ENCODE data around the gene SLC27A6.
"Not testable (repeated sequence)": the region's sequence is repeated elsewhere in the genome, so short reads cannot be mapped to it uniquely, and the experiment has no call there.

Gene SLC27A6, protein sequence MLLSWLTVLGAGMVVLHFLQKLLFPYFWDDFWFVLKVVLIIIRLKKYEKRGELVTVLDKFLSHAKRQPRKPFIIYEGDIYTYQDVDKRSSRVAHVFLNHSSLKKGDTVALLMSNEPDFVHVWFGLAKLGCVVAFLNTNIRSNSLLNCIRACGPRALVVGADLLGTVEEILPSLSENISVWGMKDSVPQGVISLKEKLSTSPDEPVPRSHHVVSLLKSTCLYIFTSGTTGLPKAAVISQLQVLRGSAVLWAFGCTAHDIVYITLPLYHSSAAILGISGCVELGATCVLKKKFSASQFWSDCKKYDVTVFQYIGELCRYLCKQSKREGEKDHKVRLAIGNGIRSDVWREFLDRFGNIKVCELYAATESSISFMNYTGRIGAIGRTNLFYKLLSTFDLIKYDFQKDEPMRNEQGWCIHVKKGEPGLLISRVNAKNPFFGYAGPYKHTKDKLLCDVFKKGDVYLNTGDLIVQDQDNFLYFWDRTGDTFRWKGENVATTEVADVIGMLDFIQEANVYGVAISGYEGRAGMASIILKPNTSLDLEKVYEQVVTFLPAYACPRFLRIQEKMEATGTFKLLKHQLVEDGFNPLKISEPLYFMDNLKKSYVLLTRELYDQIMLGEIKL

GRCh38 chr5:128965011-128965637 lies at the start of gene SLC27A6:
TSS of gene SLC27A6 (plus strand) at chr5:128965488. CDS start at chr5:128966138, 650 bp downstream.
- no peak for DNase-seq

DNA sequence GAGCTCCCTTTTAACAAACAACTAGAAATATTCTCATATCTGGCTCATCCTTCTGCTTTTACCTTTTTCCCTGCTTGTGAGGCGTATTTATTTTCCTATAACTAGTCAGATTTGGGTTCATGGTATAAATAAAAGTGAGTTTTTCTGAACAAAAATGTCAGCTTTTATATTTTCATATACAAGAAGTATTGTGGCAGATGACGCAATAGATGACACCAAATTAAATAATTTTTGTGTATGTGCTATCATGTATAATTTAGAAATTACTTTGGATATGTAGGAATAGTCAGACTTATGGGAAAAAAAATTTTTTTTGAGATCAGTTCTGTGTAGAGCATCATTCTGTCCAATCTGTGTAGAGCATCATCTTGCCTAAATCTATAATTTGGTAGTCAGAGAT lies 45.7 kb upstream of the SLC27A6 start:
- no peak for DNase-seq

DNA sequence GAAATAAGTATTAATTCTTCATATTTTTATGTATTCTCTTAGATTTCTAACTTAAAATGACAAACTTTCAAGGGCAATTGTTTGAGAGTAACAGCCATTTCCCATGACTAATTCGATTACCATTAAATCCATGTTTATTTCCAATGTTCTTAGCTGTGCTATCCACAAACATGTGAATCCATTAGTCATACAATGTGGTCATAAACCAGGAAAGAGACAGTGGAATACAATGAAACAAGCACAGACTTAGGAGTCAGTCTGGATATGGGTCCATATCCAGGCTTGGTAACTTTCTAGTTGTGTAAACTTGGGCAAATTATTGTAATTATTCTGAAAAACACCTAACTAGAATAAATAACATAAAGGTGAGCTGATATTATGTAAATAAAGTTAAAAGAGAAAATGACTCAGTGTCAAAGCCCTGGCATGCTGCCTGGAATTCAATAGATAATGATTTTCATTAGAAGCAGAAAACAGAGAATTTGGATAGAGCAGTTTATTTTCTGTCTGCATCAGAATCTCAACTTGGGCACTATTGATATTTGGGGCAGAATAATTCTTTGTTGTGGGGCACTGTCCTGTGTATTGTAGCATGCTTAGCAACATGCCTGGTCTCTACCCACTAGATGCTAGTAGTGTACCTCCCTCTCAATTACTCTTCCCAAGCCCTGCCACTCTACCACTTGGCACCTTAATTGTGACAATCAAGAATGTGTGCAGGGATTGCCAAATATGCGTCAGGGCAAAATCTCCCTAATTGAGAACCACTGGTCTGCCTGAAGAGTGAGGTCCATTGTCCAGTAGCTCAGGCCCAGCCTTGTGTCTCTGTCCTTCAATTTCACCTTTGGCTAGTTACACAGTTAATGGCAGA lies 44.7 kb upstream of the SLC27A6 start:
- no peak for DNase-seq

DNA sequence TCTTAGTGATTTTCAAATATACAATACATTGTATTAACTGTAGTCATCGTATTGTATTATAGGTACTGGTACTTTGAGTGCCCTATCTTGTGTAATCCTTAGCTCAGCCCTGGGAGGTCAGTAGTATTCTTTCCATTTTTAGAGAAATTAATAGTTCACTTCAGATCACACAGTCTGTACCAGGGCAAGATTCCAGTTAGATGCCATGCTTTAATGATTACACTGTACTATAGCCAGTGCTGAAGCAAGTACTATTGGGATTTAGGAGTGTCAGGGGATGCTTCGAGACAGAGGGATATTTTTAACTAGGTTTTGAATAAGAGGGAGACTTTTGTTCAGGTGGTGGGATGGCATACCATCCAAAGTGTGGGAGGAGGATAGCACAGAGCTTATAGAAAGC lies 41.0 kb upstream of the SLC27A6 start:
- no peak for DNase-seq

- DNase-seq = no peak
These were observed 39.3 kb upstream of the SLC27A6 start for GRCh38 chr5:128925973-128926372.

DNA sequence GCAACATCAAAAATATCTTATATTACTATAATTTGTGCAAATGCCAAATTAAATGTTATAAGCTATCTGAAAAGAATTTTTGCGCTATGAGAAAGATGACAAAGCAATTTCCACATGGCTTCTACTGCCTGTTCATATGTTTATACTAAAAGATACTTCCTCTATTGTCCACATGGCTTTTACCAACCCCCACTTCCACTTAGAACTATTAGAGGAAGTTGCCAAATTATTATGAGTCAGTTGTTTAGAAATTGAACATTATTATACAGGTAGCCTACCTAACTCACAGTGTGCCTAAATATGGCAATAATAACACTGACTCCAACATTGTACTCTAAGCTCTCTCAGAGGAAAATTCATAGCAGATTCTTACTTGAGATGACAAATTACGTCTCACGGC lies 37.6 kb upstream of the SLC27A6 start:
- no peak for DNase-seq

GRCh38 chr5:128932232-128932631 lies 33.1 kb upstream of the SLC27A6 start:
- DNase-seq = not testable (repeated sequence)

- DNase-seq = not testable (repeated sequence)
These were observed 22.2 kb upstream of the SLC27A6 start for GRCh38 chr5:128943100-128943499.

- DNase-seq = no peak
These were observed 15.3 kb upstream of the SLC27A6 start for GRCh38 chr5:128949847-128950546.

DNA sequence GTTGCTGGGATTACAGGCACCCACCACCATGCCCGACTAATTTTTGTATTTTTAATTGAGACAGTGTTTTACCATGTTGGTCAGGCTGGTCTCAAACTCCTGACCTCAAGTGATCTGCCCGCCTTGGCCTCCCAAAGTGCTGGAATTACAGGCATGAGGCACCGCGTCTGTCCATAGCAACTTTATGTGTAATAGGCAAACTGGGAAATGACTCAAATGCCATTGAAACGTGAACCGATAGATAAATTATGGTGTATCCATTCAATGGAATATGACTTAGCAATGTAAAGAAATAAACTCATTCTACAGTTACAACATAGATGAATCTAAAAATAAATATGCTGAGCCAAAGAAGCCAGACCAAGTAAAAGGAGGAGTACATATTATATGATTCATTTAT lies 14.0 kb upstream of the SLC27A6 start:
- not testable (repeated sequence) for DNase-seq

- no peak for DNase-seq
These were observed 9.1 kb upstream of the SLC27A6 start for GRCh38 chr5:128956164-128956563.

- DNase-seq = no peak
These were observed 3.1 kb upstream of the SLC27A6 start for GRCh38 chr5:128962211-128962610.

DNA sequence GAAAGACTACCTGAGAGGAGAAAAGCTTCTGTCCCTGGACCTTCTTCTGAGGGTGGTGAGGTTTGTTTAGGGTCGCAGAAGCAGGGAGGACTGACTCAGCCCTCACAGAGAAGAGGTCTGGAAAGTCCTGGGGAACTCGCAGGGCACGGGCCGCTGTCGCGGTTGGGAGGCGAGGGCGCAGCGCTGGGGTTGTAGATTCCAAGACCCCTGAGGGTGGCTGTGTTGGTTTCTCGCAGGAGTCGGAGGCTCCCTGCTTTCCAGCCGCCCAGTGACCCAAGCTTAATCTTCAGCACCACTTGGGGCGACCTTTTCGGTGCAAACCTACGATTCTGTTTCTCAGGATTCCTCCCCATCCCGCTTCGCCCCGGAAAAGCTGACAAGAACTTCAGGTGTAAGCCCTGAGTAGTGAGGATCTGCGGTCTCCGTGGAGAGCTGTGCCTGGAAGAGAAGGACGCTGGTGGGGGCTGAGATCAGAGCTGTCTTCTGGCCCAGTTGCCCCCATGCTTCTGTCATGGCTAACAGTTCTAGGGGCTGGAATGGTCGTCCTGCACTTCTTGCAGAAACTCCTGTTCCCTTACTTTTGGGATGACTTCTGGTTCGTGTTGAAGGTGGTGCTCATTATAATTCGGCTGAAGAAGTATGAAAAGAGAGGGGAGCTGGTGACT lies 482 bp downstream of the SLC27A6 start:
- no peak for DNase-seq

GRCh38 chr5:128966375-128966774 lies 1.1 kb downstream of the SLC27A6 start:
- DNase-seq = no peak

DNA sequence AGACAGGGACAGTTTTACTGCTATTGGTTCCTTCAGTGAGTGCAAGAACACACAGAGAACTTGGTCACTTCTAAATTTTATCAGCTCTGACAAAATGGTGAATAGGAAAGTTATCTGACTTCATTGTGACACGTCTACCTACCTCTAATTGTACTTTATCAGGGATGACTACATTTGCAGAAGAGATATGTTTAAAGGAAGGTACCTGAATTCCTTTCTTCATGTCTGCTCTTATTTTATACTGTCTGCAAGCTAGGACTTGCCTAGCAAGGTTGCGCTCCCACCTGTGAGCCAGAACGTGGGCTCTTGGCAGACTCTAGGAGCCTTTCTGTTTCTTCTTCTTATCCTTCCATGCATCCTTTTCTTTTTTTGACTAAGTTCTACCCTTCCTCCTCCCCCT lies 1.6 kb downstream of the SLC27A6 start:
- no peak for DNase-seq

GRCh38 chr5:128973244-128973643 lies 8.0 kb downstream of the SLC27A6 start:
- no peak for DNase-seq

DNA sequence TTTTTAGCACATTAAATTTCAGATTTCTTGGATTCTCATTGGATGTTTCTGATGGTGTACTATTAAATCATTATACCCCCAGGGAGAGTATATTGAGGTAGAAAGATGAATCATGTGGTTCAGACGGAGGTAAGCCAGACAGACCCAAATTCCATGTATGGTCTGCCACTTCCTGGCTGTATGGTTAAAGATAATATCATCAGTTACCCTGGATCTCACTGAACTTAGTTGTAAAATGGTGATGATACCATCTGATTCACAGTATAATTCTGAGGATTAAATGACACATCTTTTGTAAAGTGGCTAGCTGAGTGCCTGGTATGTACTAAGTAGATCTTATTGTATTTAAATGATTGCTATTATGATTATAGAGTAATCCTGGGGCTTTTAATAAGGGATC lies 9.3 kb downstream of the SLC27A6 start:
- DNase-seq = no peak

DNA sequence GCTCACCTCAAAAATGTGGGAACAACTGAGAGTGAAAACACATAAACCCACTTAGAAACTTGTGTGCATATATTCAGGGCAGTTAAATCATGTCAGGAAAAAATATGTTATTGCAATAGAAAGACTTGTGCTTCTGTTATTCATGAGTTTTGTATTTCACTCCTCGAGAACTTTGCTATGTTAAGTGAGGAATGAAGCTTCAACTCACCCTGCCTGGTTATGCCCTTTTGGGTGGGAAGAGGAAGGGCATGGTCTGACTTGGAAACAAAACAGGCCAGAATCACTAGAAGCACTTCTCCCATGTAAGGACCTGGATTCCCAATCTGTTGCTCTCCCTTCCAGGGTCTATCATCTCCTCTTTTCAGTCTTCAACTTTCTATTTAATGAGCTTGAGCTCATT lies 14.5 kb downstream of the SLC27A6 start:
- no peak for DNase-seq

DNA sequence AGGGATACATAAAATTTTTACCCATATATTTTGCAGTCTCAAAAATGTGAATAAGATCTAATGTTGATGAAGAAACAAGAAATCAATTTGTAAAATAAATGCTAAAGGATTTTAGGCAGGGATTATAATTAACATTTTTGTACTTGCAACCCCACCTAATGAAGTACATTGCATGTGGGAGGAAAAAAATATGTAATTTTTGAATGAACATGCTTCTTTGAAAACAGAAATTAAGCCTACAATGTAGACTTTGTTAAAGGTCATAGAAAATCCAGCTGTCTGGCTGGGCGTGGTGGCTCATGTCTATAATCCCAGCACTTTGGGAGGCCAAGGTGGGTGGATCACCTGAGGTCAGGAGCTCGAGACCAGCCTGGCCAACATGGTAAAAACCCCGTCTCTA lies 15.6 kb downstream of the SLC27A6 start:
- DNase-seq = no peak

GRCh38 chr5:128984480-128984879 lies 19.2 kb downstream of the SLC27A6 start:
- DNase-seq = no peak

DNA sequence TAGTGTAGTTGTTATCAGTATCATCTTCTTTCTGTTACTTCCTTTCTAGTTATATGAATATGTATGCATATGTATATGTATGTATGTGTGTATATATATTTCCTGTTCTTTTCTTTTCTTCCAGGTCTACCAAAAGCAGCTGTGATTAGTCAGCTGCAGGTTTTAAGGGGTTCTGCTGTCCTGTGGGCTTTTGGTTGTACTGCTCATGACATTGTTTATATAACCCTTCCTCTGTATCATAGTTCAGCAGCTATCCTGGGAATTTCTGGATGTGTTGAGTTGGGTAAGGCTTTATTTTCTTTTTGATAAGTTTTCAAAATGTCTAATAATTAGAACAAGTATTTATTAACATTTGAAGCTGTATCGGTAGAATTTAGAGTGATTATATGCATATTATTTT lies 23.2 kb downstream of the SLC27A6 start:
- DNase-seq = no peak

All from activated CD4-positive, alpha-beta T cell treated with anti-CD3 and anti-CD28 coated beads for 4 hours (primary cell).